Gastrocnemius medialis (tissue), 4 donors: ENCODE results near the gene IGSF21. TPM values are rescaled to one million over a fixed set of nuclear protein-coding genes. Genes with fewer than 3 reads are reported as not detected.

Experiments
- ATAC-seq, 2 donors: fragments of 150-250 bp; one replicate each; pipeline ENCODE4 v1.9.1; 2016
- DNase-seq, 2 donors: peaks; one replicate each; pipeline ENCODE4 v3.0.0-alpha.2; 2019
- H3K27ac ChIP-seq, 4 donors: fragments of 200-600 bp; sonication (generic); 1 replicate in 1 of 4; 2 replicates in 3 of 4; pipeline ENCODE4 v1.5.1; 2016 to 2018; ENCODE audit warnings: mild to moderate bottlenecking in 2 of 4, moderate library complexity in 1 of 4
- H3K27me3 ChIP-seq, 3 donors: fragments of 200-600 bp; sonication (generic) in 2 of 3; 1 replicate in 1 of 3; 2 replicates in 2 of 3; pipeline versions ENCODE4 v1.5.1 to v1.6.0; 2016 to 2019; ENCODE audit warnings: mild to moderate bottlenecking in 1 of 3, moderate library complexity in 1 of 3
- H3K36me3 ChIP-seq, 2 donors: fragments of 200-600 bp; sonication (generic) in 1 of 2; one replicate each; pipeline ENCODE4 v1.5.1; 2017 to 2018
- H3K4me1 ChIP-seq, 2 donors: fragments of 200-600 bp; sonication (generic) in 1 of 2; one replicate each; pipeline ENCODE4 v1.5.1; 2016 to 2017; ENCODE audit warnings: mild to moderate bottlenecking in 2 of 2
- H3K4me3 ChIP-seq, 4 donors: fragments of 200-600 bp; sonication (generic) in 3 of 4; 1 replicate in 1 of 4; 2 replicates in 3 of 4; pipeline ENCODE4 v1.5.1; 2016 to 2019; ENCODE audit warnings: mild to moderate bottlenecking in 2 of 4
- H3K9me3 ChIP-seq, 3 donors: fragments of 200-600 bp; sonication (generic) in 2 of 3; 1 replicate in 1 of 3; 2 replicates in 2 of 3; pipeline ENCODE4 v1.5.1; 2016 to 2019
- POLR2A ChIP-seq, 2 donors: fragments of 450-650 bp; IDR thresholded peaks; one replicate each; pipeline ENCODE4 v1.6.1; 2017; ENCODE audit warnings: antibody characterized with exemption in 2 of 2, mild to moderate bottlenecking in 2 of 2, moderate library complexity in 2 of 2
- in situ Hi-C, 4 donors: fragments of 200-750 bp; cut with MboI; loops; one replicate each; pipeline versions ENCODE4 v1.15.0 to v1.8.0; 2017; ENCODE audit warnings: low sequenced_read_pairs in 4 of 4
- intact Hi-C: fragments of 100-400 bp; cut with DNase I; formaldehyde crosslinking; loops from one replicate; pipeline ENCODE4 v1.15.1; 2023; ENCODE audit warnings: low total_unique reads
- total RNA-seq, 4 donors: library from RNA; depleted of rRNA; stranded (reverse); fragments of >200 nt; gene quantifications; one replicate each; pipeline versions ENCODE4 v1.1.0 to v1.2.3, GENCODE V29; 2016
- TF ChIP-seq, protein P1 (sequence below), 5 experiments: fragments of 450-650 bp in 3 of 5; fragments of 200-600 bp in 2 of 5; sonication (generic) in 2 of 5; IDR thresholded peaks in 4 of 5; conservative IDR thresholded peaks in 1 of 5; 1 replicate in 4 of 5; 2 replicates in 1 of 5; pipeline ENCODE4 v1.5.1; 2016 to 2019; ENCODE audit warnings: antibody characterized with exemption in 5 of 5, mild to moderate bottlenecking in 3 of 5, moderate library complexity in 3 of 5

The IGSF21 gene
- total RNA-seq, 4 donors from 2014 or later, result 0.32 to 0.66 (median 0.53) TPM

DNA sequence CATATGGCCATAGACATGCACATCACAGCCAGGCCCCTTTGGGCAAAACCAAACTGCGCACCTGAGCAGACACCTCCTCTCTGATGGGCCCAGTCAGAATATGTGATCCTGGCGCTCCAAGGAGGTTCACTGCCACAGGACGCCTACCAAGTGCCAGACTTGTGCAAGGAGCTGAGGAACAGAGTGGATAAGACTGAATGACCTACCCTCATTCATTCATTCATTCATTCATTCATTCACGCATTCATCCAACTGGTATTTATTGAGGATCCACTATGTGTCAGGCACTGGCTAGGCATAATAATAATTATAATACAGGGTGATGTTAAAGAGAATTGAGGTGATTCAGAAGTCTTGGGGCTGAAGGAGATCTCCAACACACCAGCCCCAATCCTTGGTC lies 2.4 kb upstream of the IGSF21 start:
- Histone ChIP-seq H3K36me3 (no peaks in the 10 kb centered on the region), H3K4me1 (no peaks in the 10 kb centered on the region), H3K9me3 (no peaks in the 10 kb centered on the region), H3K27me3 (peaks cover 34 to 48% (median 41%) of the 10 kb centered on the region in 3 donors), H3K27ac (no peak overlapping the region), H3K4me3 (no peak overlapping the region)
- DNase-seq (no peak), ATAC-seq (no peak)
- TF ChIP-seq, protein P1, sequence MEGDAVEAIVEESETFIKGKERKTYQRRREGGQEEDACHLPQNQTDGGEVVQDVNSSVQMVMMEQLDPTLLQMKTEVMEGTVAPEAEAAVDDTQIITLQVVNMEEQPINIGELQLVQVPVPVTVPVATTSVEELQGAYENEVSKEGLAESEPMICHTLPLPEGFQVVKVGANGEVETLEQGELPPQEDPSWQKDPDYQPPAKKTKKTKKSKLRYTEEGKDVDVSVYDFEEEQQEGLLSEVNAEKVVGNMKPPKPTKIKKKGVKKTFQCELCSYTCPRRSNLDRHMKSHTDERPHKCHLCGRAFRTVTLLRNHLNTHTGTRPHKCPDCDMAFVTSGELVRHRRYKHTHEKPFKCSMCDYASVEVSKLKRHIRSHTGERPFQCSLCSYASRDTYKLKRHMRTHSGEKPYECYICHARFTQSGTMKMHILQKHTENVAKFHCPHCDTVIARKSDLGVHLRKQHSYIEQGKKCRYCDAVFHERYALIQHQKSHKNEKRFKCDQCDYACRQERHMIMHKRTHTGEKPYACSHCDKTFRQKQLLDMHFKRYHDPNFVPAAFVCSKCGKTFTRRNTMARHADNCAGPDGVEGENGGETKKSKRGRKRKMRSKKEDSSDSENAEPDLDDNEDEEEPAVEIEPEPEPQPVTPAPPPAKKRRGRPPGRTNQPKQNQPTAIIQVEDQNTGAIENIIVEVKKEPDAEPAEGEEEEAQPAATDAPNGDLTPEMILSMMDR (IDR thresholded peaks at IDR 0.05 in 4 of 5, conservative IDR thresholded peaks at IDR 0.05 in 1 of 5), result no peak
- no peak for TF ChIP-seq POLR2A (IDR thresholded peaks at IDR 0.05)
- intact Hi-C loops, result no loop called here
- in situ Hi-C loops, result no loop called here

DNA sequence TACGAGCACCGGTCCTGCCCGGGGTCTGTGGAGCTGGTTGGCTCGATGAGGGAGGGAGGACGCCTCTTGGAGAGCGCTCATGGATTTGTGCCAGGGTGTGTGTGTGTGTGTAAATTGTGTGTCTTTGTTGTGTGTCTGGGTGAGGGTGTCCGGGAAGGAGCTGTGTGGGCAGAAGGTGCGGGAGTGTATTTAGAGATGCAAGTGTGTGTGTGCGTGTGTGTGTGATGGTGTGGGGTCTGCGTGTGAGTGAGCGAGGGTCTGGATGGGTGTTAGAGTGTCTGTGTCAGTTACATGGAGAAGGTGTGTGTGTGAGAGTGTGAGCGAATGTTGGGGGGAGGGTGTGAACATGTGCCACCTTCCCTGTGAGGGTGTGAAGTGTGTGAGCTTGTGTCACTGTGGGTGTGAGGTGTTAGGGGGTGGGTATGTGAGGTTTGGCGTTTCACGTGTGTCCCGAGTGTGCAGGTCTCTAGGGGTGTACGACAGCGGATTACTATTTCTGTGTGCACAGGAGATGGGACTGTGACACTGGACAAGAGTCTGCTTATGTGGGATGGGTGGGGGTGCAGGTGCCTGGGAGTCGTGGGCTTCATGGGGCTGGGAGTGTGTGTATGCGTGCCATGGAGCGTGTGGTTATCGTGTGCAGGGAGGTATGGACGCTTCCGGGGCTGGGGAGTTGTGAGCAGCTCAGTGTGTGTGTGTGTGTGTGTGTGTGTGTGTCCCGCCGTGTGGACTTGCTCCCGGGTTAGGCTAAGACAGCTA lies 880 bp downstream of the IGSF21 start:
- intact Hi-C loops, result no loop called here
- no peak overlapping the region for H3K27ac ChIP-seq
- no peak for DNase-seq

DNA sequence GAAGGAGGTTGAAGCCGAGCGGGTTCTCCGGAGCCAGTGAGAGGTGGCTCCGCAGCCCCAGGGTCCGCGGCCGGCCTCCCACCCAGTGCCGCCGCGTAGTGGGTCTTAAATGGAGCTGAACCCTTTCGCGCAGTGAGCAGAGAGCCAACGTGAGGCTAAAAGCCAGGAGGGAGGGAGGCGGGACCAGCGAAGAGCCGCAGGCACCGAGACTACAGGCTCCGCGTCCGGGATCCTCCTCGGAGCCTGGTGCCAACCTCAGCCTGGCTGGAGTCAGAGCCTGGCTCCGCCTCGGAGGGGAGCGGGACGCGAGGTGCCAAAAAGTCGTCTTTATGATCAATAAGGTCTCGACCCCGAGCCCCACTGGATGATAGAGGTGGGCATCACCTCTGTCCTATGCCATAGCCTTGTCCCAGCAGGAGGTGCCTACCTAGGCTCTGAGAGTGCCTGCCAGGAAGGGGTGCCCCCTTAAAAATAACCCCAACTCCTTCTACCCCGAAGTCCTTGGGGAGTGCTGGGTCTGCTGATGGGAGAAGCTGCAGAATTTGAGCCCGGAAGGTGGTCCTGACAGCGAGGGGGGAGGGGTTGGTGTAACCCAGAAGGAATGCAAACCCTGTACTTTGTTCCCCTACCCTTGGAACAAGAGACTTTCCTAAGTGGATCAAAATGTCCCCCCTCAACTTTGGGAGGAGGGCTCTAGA lies 1.6 kb downstream of the IGSF21 start:
- ATAC-seq, result no peak
- no peak overlapping the region for H3K4me3 ChIP-seq
- no peak for DNase-seq
- TF ChIP-seq POLR2A (IDR thresholded peaks at IDR 0.05), result no peak
- TF ChIP-seq, protein P1 (IDR thresholded peaks at IDR 0.05 in 4 of 5, conservative IDR thresholded peaks at IDR 0.05 in 1 of 5), result no peak
- H3K4me1 ChIP-seq, result no peaks in the 10 kb centered on the region
- H3K27me3 ChIP-seq, result peaks cover 47 to 76% (median 67%) of the 10 kb centered on the region in 3 donors
- no peak overlapping the region for H3K27ac ChIP-seq
- in situ Hi-C loops (no loop called here), intact Hi-C loops (no loop called here)
- no peaks in the 10 kb centered on the region for H3K9me3 ChIP-seq
- no peaks in the 10 kb centered on the region for H3K36me3 ChIP-seq

More for the DNA sequence above, 880 bp downstream of the IGSF21 start:
- H3K4me1 ChIP-seq, result no peaks in the 10 kb centered on the region
- no peaks in the 10 kb centered on the region for H3K9me3 ChIP-seq
- peaks cover 47 to 69% (median 67%) of the 10 kb centered on the region in 3 donors for H3K27me3 ChIP-seq
- no peak overlapping the region for H3K4me3 ChIP-seq
- no peaks in the 10 kb centered on the region for H3K36me3 ChIP-seq
- ATAC-seq, result no peak
- no peak for TF ChIP-seq POLR2A (IDR thresholded peaks at IDR 0.05)
- TF ChIP-seq, protein P1 (IDR thresholded peaks at IDR 0.05 in 4 of 5, conservative IDR thresholded peaks at IDR 0.05 in 1 of 5), result no peak
- in situ Hi-C loops, result no loop called here

DNA sequence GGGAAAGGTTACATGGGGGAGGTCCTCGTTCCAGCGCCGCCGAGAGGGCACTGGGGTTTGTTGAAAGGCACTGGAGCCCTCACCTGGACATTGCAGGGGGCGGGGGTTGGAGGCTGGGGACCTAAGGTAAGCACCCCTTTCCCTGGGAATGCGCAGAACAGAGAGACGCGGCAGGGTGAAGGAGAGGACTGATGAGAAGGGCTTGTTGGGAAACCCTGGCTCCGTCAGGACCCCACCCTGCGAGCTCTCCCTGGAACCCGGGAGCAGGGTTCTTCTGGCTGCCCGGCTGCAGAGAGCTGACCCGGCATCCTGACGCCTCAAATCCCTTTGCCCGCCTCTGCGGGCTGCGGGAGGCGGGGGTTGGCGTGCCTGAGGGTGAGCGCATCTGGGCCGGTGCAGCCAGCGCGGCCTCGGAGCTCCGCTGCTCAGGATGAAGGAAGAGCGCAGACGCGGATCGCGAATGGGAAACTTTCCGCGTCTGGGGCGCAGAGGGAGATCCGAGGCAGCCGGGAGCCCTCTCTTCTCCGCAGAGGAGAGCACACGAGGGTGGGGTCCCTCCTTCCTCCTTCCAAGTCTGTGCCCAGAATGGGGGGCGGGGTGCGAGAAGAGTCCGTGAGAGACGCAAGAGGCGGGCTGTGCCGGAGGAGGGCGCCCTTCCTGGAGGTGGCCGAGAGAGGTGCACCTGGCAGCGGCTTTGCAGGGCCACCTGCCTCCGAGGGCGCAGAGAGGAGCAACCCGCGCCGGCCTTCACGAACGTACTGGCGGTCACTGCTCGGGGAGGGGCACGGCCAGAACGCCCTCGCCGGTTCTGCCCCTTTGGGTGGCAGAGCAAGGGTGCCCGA lies 2.4 kb downstream of the IGSF21 start:
- Histone ChIP-seq H3K9me3 (no peaks in the 10 kb centered on the region), H3K27ac (no peak overlapping the region), H3K27me3 (peaks cover 47 to 75% (median 68%) of the 10 kb centered on the region in 3 donors), H3K4me3 (peak overlapping the region in 2 of 4 donors; percentile 15 to 17), H3K4me1 (no peaks in the 10 kb centered on the region), H3K36me3 (no peaks in the 10 kb centered on the region)
- in situ Hi-C loops, result no loop called here
- no peak for ATAC-seq
- peak; percentile 2 to 31 for DNase-seq
- TF ChIP-seq, protein P1 (IDR thresholded peaks at IDR 0.05 in 4 of 5, conservative IDR thresholded peaks at IDR 0.05 in 1 of 5), result no peak
- TF ChIP-seq POLR2A (IDR thresholded peaks at IDR 0.05), result no peak
- intact Hi-C loops, result no loop called here
